ENCODE data around the gene GADL1. TPM values are rescaled to one million over a fixed set of nuclear protein-coding genes. Genes with fewer than 3 reads are reported as not detected.

The GADL1 gene
- total RNA-seq, 2 donors from 2014 or later = not detected

DNA sequence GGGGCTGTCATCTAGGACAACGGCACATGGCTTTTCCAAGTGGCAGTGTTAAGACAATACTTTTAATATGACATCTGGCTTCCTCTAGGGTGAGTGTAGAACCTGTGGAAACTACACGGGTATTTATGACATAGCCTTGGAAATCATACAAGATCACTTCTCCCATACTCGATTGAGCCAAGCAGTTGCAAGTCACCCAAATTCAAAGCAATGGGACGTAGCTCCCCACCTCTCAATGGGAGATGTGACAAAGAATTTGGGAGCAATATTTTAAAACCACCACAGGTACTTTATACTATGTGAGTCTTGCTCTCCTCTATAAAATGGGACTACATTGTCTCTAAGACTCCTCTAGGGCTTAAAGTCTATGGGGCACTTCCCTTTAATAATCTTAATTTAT is 194.5 kb downstream of the GADL1 start:
- intact Hi-C loops (cut with DNase I) = loop anchor here (10.0 kb wide), 1 partner anchor 495 kb away; no protein-coding TSS in a partner anchor
- Histone ChIP-seq H3K9me3 (no peaks in the 10 kb centered on the region), H3K4me1 (no peaks in the 10 kb centered on the region), H3K27ac (no peak overlapping the region), H3K4me3 (no peak overlapping the region), H3K27me3 (no peaks in the 10 kb centered on the region), H3K36me3 (no peaks in the 10 kb centered on the region), H3K9ac (ENCODE audit: low read depth in 2 of 2, low read length in 2 of 2) (no peak overlapping the region)
- TF ChIP-seq, protein P1, sequence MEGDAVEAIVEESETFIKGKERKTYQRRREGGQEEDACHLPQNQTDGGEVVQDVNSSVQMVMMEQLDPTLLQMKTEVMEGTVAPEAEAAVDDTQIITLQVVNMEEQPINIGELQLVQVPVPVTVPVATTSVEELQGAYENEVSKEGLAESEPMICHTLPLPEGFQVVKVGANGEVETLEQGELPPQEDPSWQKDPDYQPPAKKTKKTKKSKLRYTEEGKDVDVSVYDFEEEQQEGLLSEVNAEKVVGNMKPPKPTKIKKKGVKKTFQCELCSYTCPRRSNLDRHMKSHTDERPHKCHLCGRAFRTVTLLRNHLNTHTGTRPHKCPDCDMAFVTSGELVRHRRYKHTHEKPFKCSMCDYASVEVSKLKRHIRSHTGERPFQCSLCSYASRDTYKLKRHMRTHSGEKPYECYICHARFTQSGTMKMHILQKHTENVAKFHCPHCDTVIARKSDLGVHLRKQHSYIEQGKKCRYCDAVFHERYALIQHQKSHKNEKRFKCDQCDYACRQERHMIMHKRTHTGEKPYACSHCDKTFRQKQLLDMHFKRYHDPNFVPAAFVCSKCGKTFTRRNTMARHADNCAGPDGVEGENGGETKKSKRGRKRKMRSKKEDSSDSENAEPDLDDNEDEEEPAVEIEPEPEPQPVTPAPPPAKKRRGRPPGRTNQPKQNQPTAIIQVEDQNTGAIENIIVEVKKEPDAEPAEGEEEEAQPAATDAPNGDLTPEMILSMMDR (IDR thresholded peaks at IDR 0.05) = no peak
- DNase-seq = no peak

DNA sequence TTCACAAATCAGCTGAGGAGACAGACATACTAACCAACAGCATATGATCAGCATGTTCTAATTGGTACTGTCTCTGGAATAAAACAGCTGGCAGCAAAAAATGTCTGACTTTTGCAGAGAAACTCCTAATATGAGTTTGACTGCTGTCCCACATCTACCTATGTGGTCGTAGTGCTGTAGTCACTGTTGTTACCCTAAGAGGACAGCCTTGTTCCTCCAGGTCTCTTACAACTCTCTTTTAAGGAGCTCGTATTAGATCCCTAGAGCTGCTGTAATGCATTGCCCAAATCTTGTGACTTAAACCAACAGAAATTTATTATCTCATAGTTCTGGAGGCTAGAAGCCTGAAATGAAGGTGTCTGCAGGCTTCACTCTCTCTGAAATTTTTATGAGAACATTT is 195.9 kb downstream of the GADL1 start:
- intact Hi-C loops (cut with DNase I) = loop anchor here (10.0 kb wide), 1 partner anchor 494 kb away; no protein-coding TSS in a partner anchor
- H3K36me3 ChIP-seq = no peaks in the 10 kb centered on the region
- TF ChIP-seq, protein P1 (IDR thresholded peaks at IDR 0.05) = no peak

DNA sequence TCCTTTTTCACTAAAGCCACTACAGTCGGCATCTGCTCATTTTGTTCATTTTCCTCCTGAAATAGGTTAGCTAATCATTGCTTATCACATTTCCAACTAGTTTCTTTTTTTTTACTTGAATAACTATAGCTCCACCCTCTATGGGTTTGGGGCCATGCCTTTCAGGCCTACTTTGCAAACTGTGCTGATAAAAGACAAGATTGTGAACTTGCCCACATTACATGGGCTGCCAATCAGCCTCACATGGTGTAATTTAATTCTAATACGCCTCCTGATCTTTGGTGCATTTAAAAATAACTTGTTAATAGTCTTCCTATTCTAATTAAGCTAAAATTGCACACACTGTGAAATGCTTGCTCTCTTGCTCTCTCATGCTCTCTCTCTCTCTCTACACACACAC is 197.6 kb downstream of the GADL1 start:
- no peak for DNase-seq
- Histone ChIP-seq H3K36me3 (no peaks in the 10 kb centered on the region), H3K27me3 (no peaks in the 10 kb centered on the region), H3K4me3 (no peak overlapping the region), H3K9me3 (no peaks in the 10 kb centered on the region), H3K27ac (no peak overlapping the region), H3K4me1 (no peaks in the 10 kb centered on the region), H3K9ac (ENCODE audit: low read depth in 2 of 2, low read length in 2 of 2) (no peak overlapping the region)
- intact Hi-C loops (cut with DNase I) = loop anchor here (10.0 kb wide), 1 partner anchor 492 kb away; no protein-coding TSS in a partner anchor
- TF ChIP-seq, protein P1 (IDR thresholded peaks at IDR 0.05) = no peak

More for the DNA sequence above, 195.9 kb downstream of the GADL1 start:
- Histone ChIP-seq H3K27me3 (no peaks in the 10 kb centered on the region), H3K27ac (no peak overlapping the region), H3K9ac (ENCODE audit: low read depth in 2 of 2, low read length in 2 of 2) (no peak overlapping the region), H3K4me1 (no peaks in the 10 kb centered on the region), H3K9me3 (no peaks in the 10 kb centered on the region), H3K4me3 (no peak overlapping the region)
- DNase-seq = no peak

DNA sequence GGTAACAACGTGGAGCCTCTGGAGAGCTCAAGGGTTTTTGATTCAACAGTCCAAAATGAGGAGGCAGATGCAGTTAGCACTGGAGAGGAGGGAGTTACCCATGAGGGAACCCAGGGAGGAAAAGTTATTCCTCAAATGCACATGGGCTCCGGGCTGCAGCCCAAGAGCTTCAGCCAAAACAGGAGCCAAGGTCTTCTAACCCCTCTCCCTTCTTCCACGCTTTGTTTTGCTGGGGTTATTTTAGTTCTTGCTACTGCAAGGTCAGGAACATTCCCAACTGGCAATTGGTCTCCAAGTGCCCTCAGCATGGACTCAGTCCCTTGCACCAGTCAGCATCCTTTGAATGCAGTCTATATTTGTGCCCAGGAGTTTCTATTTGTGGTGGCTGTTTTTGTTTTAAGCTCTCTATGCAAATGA is 198.1 kb downstream of the GADL1 start:
- intact Hi-C loops (cut with DNase I) = loop anchor here (10.0 kb wide), 1 partner anchor 492 kb away; no protein-coding TSS in a partner anchor
- H3K9ac ChIP-seq (ENCODE audit: low read depth in 2 of 2, low read length in 2 of 2) = no peak overlapping the region
- TF ChIP-seq, protein P1 (IDR thresholded peaks at IDR 0.05) = no peak
- no peak for DNase-seq
- no peaks in the 10 kb centered on the region for H3K4me1 ChIP-seq
- H3K36me3 ChIP-seq = no peaks in the 10 kb centered on the region
- no peaks in the 10 kb centered on the region for H3K27me3 ChIP-seq
- H3K4me3 ChIP-seq = no peak overlapping the region
- no peaks in the 10 kb centered on the region for H3K9me3 ChIP-seq
- no peak overlapping the region for H3K27ac ChIP-seq

DNA sequence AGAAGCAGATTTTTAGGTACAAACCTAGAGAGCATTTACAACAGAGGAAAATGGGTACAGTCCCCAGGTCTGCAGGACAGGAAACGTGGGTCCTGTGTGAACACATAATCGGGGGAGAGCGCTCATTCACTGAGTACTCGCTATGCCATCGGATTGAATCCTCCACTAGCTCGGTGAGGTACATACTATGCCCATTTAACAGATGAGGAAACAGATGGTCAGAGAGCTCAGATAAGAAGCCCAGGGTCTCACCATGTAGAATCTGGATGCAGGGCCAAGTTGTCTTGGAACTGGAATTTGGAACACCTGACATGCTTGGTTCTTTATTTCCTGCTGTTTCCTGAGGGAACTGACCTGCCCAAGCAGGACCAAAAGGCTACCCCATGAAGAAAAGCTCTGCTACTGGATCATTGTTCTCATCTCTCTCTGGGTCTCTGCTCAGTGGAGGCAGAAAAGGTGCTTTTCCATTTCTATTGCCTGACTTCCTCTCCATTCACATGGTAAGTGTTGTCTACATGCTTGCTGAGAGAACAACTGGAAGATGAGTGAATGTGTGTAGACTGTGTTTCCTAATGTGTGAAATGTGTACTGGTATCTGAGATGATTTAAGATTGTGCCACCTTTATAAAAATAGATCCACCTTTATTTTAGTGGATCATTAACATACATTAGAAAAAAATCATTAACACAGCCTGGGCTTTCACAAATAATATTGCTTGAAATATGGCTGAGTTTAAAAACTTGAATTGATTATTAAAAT is 199.0 kb downstream of the GADL1 start:
- H3K27ac ChIP-seq = no peak overlapping the region
- intact Hi-C loops (cut with DNase I) = loop anchor here (10.0 kb wide), 1 partner anchor 491 kb away; no protein-coding TSS in a partner anchor
- no peak for DNase-seq
- H3K9me3 ChIP-seq = no peaks in the 10 kb centered on the region
- TF ChIP-seq, protein P1 (IDR thresholded peaks at IDR 0.05) = no peak
- H3K9ac ChIP-seq (ENCODE audit: low read depth in 2 of 2, low read length in 2 of 2) = no peak overlapping the region
- no peaks in the 10 kb centered on the region for H3K36me3 ChIP-seq
- H3K4me3 ChIP-seq = no peak overlapping the region
- H3K27me3 ChIP-seq = no peaks in the 10 kb centered on the region
- no peaks in the 10 kb centered on the region for H3K4me1 ChIP-seq
